GM19324 (cell line): ENCODE data around the gene ZNF213.

Experiments used
- ATAC-seq: cut with Tn5 transposase; IDR thresholded peaks from one replicate; pipeline ENCODE4 v1.9.1; 2021; ENCODE audit warnings: mild to moderate bottlenecking, moderate library complexity; ENCODE audit not compliant: unreplicated experiment, low FRiP score

ZNF213 gene

DNA sequence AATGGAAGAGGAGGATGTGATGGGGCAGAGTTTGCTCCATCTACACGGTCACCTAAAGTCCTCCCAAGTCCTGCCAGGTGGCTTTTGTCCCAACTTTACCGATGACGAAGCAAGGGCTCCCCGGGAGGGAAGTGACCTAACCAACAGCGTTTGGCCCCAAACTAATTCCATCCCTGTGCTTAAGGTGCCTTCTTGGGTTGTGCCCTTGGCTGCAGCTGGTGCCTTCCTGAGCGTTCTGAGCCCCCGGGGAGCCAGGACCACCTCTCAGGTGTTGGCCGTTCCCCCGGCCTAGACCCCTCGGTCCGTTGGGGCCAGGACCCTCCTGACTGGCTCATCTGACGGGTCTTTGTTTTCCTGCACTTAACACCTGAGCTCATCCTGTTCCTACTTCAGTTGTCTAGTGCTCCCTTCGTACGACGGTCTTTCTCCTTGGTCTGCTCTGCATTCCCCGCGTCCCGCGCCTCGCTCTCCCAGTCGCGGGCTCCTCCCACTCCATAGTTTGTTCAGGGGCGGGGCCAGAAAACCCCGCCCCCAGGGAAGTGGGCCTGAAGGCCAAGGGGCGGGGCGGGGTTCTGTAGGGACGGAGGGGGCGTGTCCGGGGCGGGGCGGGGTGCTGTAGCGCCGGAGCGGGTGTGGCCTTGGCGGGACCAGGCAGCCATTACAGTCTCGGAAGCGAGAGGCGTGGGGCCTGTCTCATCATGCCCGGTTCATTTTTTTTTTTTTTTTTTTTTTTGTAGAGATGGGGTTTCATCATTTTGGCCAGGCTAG lies 34.9 kb upstream of the ZNF213 start:
- peak; percentile 76 for ATAC-seq

DNA sequence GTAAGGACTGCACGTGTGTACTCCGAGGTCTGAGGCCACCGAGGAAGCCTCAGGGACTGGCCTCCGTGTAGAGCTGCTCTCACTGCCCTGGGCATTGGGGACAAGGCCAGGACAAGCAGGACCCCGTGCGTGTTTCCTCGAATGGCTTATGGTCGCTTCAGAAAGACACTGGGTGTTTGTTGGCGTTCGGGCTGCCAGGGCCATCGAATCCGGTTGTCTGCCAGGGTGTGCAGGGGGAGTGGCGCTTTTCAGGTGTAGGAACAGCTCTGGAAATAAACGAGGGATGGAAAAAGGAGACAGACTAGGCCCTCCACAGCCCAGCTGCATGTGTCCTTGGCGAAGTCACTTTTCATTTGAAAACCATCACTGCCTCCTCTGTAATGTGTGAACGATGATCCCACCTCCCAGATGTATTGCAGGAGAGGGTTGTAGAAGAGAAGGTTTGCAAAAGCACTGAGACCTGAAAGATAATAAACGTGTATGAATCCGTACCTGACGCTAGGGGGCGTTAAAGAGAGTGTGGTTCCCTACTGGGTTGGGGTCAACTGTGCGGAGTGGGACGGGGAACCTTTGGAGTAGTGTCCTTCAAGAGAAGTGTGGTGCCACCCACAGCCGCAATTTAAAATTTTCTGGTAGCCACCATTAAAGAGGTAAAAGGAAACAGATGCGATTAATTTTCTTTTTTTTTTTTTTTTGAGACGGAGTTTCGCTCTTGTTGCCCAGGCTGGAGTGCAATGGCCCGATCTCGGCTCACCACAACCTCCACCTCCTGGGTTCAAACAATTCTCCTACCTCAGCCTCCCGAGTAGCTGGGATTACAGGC lies 33.6 kb upstream of the ZNF213 start:
- no peak for ATAC-seq

GRCh38 chr16:3101841-3102470 lies 32.9 kb upstream of the ZNF213 start:
- no peak for ATAC-seq

DNA sequence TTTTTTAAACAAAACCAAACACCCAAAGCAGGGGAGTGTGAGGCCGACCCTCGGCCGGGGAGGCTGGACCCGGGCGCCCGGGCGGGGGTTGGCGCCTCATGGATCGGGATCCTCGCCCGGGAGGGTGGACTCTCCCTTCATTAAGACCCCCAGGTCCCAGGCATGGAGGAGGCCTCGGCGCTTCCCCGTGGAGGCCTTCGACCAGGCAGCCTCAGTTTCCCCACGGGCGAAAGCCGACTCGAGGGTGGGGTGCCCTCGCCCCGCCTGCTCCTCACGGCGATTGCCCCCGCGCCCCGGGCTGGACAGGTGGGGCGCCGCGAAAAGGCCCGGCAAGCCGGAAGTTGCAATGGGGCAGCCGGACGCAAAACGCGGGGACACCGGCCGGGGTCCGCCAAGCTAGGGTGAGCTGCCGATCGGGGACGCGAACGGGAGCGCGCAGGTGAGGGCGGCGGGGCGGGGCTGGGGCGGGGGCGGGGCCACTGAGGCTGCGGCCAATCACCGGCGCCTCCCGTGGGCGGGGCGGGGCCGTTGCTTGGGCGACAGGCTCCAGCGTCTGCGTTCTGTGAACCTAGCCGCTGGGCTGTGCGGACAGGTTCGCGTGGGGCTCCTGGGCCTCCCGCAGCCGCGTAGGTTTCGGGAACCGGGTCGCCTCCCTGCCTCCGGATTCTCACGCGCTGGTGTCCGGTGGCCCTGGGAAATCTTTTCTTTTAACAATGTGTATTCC lies 28.5 kb upstream of the ZNF213 start:
- peak; percentile 83 for ATAC-seq

DNA sequence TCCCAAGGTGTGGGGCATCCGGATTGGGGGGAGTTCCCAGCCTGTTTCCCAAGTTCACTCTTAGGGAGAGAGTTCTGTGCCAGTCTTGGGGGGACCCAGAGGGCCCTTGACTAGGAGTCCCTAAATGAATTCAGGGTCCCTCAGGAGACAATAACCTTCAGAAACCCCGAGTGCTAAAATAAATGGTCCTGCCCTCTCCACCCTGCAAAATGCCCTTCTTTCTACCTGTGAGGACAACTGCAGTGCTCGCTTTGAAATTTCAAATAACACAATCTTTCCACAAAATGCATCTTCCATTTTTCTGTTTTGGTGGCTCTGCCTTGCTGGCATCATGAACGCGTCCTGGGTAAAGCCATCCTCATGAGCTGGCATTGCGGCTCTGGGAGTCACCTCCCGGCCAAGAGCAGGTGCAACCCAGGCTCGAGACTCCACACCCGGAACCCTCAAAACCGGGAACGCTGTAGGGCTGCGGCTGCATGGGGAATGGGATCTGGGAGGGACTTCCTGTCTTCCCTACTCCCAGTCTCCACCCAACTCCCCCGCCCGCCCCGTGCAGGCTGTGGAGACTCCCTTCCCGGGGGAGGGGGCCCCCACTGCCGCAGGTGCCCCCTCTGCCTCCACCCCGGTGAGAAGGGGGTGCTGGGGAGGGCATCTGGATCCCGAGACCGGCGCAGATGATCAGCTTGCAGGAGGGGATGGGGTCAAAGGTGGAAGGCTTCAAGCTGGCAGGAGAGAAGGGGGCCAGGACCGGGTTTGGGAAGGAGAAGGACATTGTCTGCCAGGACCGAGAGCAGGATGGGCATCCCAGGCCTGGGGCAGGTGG lies 22.6 kb upstream of the ZNF213 start, which contains the start of gene ZNF205:
Gene ZNF205, plus strand, starts transcription at position 529 of the 823 bp plus-strand sequence. CDS start 845 bp downstream, outside the sequence.
- ATAC-seq = no peak

GRCh38 chr16:3112881-3113574 lies 21.8 kb upstream of the ZNF213 start:
- ATAC-seq = no peak

- no peak for ATAC-seq
These were observed 20.9 kb upstream of the ZNF213 start for GRCh38 chr16:3113765-3114479.

- ATAC-seq = no peak
These were observed 19.8 kb upstream of the ZNF213 start for GRCh38 chr16:3115003-3115402.

DNA sequence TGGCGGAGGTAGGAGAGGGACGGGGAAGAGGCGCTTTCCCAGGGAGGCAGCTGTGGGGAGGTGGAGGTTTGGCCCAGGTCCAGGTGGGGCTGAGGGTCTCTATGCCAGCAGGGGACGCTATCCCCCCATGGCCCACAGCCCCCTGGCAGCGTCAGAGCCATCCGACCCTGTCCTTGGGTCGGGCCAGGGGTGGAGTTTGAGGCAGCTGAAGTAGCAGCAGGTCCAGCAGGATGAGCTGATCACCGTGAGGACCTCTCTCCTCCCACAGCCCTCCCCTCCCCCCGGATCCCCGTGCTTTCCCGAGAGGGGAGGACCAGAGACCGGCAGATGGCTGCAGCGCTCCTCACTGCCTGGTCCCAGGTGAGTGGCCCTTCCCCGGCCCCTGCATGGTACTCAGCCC lies 19.3 kb upstream of the ZNF213 start:
- ATAC-seq = no peak

GRCh38 chr16:3118204-3118790 lies 16.5 kb upstream of the ZNF213 start:
- ATAC-seq = no peak

DNA sequence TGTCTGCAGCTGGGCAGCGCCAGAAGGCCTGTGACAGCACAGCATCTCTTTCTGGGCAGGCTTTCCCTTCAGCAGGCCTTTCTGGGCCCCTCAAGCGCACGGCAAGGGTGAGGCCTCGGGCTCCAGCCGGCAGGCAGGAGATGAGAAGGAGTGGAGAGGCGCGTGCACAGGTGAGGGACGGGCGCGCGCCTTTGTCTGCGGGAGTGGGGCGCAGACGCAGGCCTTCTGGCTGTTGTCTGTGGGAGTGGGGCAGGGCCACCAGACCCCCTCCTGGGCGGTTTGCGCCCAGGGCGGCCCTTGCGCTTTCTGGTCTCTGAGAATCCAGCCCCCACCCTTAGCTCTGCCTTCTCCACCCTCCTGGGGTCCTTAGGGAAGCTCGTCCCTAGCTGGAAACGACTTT lies 16.0 kb upstream of the ZNF213 start:
- no peak for ATAC-seq

- no peak for ATAC-seq
These were observed 15.5 kb upstream of the ZNF213 start for GRCh38 chr16:3119286-3119685.

- no peak for ATAC-seq
These were observed 15.0 kb upstream of the ZNF213 start for GRCh38 chr16:3119701-3120408.

DNA sequence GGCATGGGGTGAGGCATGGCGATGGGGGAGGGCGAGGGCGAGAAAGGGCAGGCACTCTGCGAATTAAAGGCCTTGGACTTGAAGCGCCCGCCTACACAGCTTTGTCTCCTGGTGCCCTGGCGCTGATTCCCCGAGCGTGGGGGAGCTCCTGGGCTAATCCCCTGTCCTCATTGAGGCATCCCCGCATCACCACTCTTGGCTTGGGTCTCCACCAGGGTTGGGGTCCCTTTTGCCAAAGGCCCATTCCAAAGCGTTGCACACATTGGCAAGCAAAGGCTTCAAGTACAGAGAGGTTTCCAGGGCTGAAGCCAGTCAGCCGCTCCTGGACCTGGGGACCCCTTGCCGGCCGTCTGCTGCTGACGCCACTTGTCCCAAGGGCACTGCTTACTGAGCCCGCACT lies 14.4 kb upstream of the ZNF213 start:
- no peak for ATAC-seq

- ATAC-seq = no peak
These were observed 12.9 kb upstream of the ZNF213 start for GRCh38 chr16:3121851-3122467.

DNA sequence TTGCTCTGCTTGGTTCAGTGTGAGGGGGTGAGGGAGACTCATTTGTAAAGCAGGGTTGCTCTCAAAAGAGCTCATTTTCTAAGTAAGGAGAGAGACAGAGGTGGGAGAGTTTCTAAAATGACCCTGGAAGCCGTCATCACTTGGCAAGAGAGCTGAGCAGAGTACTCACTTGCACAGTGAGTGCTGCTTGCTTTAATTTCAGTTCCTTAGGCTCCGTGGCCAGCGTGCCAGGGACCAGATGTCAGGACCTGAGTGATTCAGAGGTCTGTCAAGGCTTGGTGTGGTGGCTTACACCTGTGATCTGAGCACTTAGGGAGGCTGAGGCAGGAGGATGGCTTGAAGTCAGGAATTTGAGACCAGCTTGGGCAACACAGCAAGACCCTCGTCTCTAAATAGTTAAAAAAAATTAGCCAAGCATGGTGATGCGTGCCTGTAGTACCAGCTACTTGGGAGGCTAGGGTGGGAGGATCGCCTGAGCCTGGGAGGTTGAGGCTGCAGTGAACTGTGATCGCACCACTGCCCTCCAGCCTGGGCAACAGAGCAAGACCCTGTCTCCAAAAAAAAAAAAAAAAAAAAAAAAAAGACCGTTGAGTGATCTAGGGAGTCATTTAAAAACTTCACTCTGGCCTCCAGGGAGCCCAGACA lies 11.8 kb upstream of the ZNF213 start:
- ATAC-seq = no peak
